DOHH2 (cell line): ENCODE data around the gene MMP20.

ENCODE experiments used
- EZH2phosphoT487 ChIP-seq: fragments of 200-600 bp; sonication (generic); IDR thresholded peaks from 2 replicates; pipeline ENCODE4 v1.6.1; 2017; ENCODE audit warnings: borderline replicate concordance, mild to moderate bottlenecking, antibody characterized with exemption, low read length, moderate library complexity, mixed read lengths
- TF ChIP-seq, protein P1 (sequence below): fragments of 200-600 bp; sonication (generic); IDR thresholded peaks from one replicate; pipeline ENCODE4 v1.5.1; 2014; ENCODE audit warnings: antibody characterized with exemption, mild to moderate bottlenecking, low read depth, low read length; ENCODE audit not compliant: poor library complexity, severe bottlenecking

- TF ChIP-seq, protein P1, sequence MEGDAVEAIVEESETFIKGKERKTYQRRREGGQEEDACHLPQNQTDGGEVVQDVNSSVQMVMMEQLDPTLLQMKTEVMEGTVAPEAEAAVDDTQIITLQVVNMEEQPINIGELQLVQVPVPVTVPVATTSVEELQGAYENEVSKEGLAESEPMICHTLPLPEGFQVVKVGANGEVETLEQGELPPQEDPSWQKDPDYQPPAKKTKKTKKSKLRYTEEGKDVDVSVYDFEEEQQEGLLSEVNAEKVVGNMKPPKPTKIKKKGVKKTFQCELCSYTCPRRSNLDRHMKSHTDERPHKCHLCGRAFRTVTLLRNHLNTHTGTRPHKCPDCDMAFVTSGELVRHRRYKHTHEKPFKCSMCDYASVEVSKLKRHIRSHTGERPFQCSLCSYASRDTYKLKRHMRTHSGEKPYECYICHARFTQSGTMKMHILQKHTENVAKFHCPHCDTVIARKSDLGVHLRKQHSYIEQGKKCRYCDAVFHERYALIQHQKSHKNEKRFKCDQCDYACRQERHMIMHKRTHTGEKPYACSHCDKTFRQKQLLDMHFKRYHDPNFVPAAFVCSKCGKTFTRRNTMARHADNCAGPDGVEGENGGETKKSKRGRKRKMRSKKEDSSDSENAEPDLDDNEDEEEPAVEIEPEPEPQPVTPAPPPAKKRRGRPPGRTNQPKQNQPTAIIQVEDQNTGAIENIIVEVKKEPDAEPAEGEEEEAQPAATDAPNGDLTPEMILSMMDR, result no peak
- no peak for TF ChIP-seq EZH2phosphoT487
These were observed 33.9 kb downstream of the MMP20 start for GRCh38 chr11:102591160-102591718.
